Activated CD4-positive, alpha-beta T cell treated with anti-CD3 and anti-CD28 coated beads, Interleukin-2, amount 50 U/mL, for 4 hours (primary cell): ENCODE data around the gene GRID1.
"Not testable (repeated sequence)": the region's sequence is repeated elsewhere in the genome, so short reads cannot be mapped to it uniquely, and the experiment has no call there.

Experiments
- DNase-seq, 2 experiments: peaks; one replicate each; pipeline ENCODE4 v3.0.0-alpha.2; 2020

The GRID1 gene

GRCh38 chr10:85767891-85768290 lies 598.7 kb downstream of the GRID1 start:
- no peak for DNase-seq

GRCh38 chr10:85764108-85764507 lies 602.5 kb downstream of the GRID1 start:
- DNase-seq: no peak

GRCh38 chr10:85761906-85762445 lies 604.6 kb downstream of the GRID1 start:
- no peak for DNase-seq

- DNase-seq: no peak
These were observed 624.8 kb downstream of the GRID1 start for GRCh38 chr10:85741626-85742300.

GRCh38 chr10:85735997-85736396 lies 630.6 kb downstream of the GRID1 start:
- DNase-seq: no peak

GRCh38 chr10:85734791-85735190 lies 631.8 kb downstream of the GRID1 start:
- DNase-seq: no peak

GRCh38 chr10:85724215-85724614 lies 642.4 kb downstream of the GRID1 start:
- no peak for DNase-seq

- DNase-seq: no peak
These were observed 645.5 kb downstream of the GRID1 start for GRCh38 chr10:85720931-85721590.

- DNase-seq: no peak
These were observed 647.2 kb downstream of the GRID1 start for GRCh38 chr10:85719408-85719807.

GRCh38 chr10:85713885-85714284 lies 652.7 kb downstream of the GRID1 start:
- DNase-seq: no peak

- DNase-seq: no peak
These were observed 663.8 kb downstream of the GRID1 start for GRCh38 chr10:85702768-85703167.

GRCh38 chr10:85699066-85699465 lies 667.5 kb downstream of the GRID1 start:
- DNase-seq: not testable (repeated sequence)

GRCh38 chr10:85696893-85697292 lies 669.7 kb downstream of the GRID1 start:
- no peak for DNase-seq

- no peak for DNase-seq
These were observed 684.0 kb downstream of the GRID1 start for GRCh38 chr10:85682621-85683020.

GRCh38 chr10:85679710-85680109 lies 686.9 kb downstream of the GRID1 start:
- DNase-seq: no peak

GRCh38 chr10:85679061-85679460 lies 687.5 kb downstream of the GRID1 start:
- no peak for DNase-seq

GRCh38 chr10:85674851-85675250 lies 691.7 kb downstream of the GRID1 start:
- DNase-seq: no peak

- no peak for DNase-seq
These were observed 693.3 kb downstream of the GRID1 start for GRCh38 chr10:85673270-85673669.

GRCh38 chr10:85671530-85671929 lies 695.1 kb downstream of the GRID1 start:
- DNase-seq: no peak

- no peak for DNase-seq
These were observed 698.1 kb downstream of the GRID1 start for GRCh38 chr10:85668522-85668921.

GRCh38 chr10:85667638-85668233 lies 698.9 kb downstream of the GRID1 start:
- no peak for DNase-seq

GRCh38 chr10:85666987-85667386 lies 699.6 kb downstream of the GRID1 start:
- DNase-seq: no peak

GRCh38 chr10:85666102-85666501 lies 700.5 kb downstream of the GRID1 start:
- no peak for DNase-seq

- no peak for DNase-seq
These were observed 700.9 kb downstream of the GRID1 start for GRCh38 chr10:85665681-85666080.
